T47D (cell line): ENCODE data around the gene TMEM272.

ENCODE experiments used
- DNase-seq, 2 experiments: peaks; one replicate each; pipeline versions ENCODE4 v3.0.0 to v3.0.0-alpha.2; 2011 to 2012; ENCODE audit warnings: low read depth in 1 of 2, low spot score in 1 of 2
- JUND ChIP-seq: IDR thresholded peaks from 2 replicates; pipeline ENCODE4 v1.6.1; 2012; ENCODE audit warnings: low read depth
- in situ Hi-C: cut with HindIII; loops from 2 replicates; pipeline ENCODE4 v1.10.0; 2016; ENCODE audit warnings: low sequenced_read_pairs, low pct_unique_long_range_greater_than_20kb

TMEM272 gene

GRCh38 chr13:51805925-51806324 is 39.1 kb downstream of the TMEM272 start:
- TF ChIP-seq JUND, result no peak
- DNase-seq, result no peak

GRCh38 chr13:51805313-51805712 is 39.7 kb downstream of the TMEM272 start:
- in situ Hi-C loops, result no loop called here
- no peak for TF ChIP-seq JUND
- no peak for DNase-seq

More at GRCh38 chr13:51805925-51806324, 39.1 kb downstream of the TMEM272 start:
- in situ Hi-C loops, result no loop called here

GRCh38 chr13:51804295-51805172 is 40.4 kb downstream of the TMEM272 start:
- no peak for TF ChIP-seq JUND
- no peak for DNase-seq
- in situ Hi-C loops, result no loop called here

DNA sequence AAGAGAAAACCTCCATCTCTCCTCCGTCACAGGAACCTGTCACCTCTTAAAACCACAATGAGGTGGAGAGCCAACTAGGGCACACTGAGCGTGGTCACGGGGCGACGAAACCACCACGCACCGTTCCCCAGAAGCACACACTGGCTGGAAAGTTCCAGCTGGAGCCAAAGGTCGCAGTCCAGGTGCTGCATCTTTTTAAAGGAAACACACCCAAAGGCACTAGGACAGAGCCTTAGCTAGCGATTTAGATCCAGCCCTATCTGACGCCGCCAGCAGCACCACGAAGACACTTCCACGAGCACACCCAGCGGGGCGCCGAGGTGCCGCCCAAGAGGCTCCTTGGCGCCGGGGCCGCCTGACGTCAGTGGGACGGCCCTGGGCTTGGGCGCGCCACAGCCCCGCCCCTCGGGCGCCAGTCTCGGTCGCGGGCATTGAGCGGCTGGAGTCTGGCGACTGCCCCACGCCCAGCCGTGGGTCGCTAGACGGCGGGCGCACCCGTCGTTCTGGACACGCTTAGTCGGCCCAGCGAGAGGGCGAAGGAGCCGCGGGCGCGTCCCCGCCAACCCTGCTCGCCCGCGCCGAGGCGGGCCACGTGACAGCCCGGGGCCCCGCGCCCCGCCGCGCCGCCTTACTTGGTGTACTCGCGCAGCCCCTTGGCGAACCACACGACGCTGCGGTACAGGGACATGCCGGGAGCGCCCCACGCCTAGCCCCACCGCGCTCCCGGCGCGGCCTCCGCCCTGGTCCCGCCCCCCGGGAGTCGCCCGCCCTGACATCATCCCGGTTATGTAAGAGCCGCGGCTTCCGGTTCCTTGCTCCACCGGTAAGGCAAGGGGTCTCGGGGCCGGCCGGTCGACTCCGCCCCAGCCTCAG is 41.3 kb downstream of the TMEM272 start, which contains the start of gene DHRS12:
DHRS12 (minus strand) TSS at position 742 of the 873 bp plus-strand sequence. CDS start 4,504 bp downstream, outside the sequence.
- DNase-seq, result peak; percentile 77 to 87
- no peak for TF ChIP-seq JUND
- in situ Hi-C loops, result no loop called here

DNA sequence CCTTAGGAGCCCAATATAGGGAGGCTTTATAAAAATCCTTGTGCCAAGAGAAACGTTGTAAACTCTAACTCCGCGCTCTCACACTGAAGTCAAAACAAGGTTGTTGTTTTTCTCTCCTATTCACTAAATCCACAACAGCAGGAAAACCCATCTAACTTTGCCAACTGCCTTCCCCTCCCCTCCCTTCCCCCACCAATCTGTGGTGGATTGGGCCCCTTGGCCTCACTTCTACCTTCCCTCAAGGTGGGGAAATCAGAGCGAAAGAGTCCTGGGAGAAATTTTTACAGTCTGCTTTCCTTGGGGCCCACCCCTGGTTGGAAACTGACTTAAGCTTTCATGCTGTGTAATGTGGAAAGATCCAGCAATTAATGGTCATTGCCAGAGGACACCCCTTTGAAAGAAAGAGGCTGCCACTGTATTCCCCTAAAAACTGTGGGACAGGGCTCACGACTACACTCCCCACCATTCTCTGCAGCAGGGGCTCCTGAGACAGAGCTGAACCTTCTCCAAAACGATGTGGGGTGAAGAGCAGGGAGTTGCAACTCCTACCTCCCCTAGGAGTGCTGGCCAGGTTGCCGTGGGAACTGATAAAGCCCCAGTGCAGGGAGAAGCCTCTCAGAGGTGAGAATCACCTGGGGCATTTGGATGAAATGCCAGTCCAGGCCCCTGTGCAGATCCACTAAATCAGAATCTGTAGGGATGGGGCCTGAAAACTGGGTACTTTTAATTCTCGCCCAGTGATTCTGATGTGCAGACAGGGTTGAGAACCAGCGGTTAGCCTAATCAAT is 42.2 kb downstream of the TMEM272 start:
- in situ Hi-C loops, result no loop called here
- no peak for DNase-seq
- no peak for TF ChIP-seq JUND

DNA sequence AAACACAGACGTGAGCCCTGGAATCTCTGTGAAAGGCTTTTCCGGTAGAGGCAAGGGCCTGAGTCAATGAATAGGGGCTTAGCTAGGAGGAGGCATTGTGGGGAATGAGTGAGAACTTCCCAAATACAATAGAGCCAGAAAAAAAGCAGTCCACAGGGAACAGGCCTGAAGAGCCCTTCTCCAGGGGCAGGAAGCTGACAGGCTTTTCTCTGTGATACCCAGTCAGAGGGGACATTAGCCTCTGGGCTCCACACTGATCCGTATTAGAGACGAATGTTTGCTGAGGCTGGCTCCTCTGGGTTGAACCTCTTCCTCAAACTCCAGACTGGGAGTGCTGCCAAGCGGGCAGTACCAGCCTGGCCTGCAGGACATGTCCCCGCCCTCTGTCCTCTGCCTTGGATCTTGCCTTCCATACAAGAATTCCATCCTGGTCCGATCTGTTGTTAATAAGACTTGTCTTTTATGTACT is 43.3 kb downstream of the TMEM272 start:
- in situ Hi-C loops, result no loop called here
- peak; percentile 26 to 76 for DNase-seq
- TF ChIP-seq JUND, result no peak

DNA sequence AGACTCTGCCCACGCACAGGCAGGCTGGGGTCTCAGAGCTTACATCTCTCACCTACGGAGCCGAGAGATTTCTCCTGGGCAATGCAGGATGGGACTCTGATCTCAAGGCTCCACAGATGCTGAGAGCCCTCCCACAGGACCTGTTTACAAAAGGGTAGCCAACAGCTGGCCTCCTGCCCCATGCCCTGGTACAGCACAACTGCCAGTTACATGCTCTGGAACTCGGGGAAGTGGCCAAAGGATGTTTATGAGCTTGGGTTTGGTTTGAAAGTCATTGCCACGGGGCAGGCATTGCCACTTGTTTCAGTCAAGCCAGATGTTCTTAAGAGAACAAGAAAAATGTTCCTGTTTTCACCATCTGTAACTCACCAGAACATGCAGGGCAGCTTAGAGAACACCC is 44.5 kb downstream of the TMEM272 start:
- TF ChIP-seq JUND, result no peak
- no peak for DNase-seq
- in situ Hi-C loops, result no loop called here

DNA sequence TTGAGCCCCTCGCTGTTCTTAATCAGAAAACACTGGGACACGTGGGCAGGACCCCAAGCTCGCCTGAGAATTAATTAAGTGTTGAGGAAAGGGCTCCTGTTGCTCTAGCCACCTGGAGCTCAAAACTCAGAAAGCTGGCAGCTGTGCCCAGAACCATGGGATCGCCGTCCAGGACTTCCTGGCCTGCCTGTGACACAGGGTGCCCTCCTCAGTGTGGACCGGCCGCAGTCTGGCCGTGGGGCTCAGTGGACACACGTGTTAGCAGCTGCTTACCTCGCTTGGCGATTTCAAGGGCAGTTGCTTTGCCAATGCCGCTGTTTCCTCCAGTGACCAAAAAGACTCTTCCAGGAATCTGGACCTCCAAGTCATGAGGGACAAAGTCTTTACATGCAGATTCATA is 45.7 kb downstream of the TMEM272 start:
- in situ Hi-C loops, result no loop called here
- no peak for TF ChIP-seq JUND
- DNase-seq, result no peak

- DNase-seq, result peak; percentile 50 to 85
- in situ Hi-C loops, result no loop called here
- no peak for TF ChIP-seq JUND
Observed at GRCh38 chr13:51797664-51798488, 47.1 kb downstream of the TMEM272 start.

- in situ Hi-C loops, result no loop called here
- TF ChIP-seq JUND, result no peak
- DNase-seq, result no peak
Observed at GRCh38 chr13:51796546-51796945, 48.4 kb downstream of the TMEM272 start.

DNA sequence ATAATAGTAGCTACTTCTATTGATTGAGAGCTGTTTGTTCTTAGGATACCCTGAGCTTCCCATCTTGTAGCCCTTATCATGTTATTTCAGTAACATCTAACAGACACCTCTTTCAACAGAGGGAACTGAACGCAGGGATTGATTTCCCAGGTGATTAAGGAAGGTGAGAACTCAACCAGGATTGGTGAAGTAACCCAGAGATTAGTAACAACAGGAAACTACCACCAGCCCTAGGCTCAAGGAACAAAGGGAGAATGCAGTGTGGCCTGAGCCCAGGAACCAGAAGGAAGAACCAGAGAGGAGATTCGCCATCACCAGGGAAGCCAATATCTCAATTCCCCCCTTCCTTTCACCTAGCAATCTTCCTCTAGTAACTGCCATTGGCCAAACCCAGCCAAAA is 49.6 kb downstream of the TMEM272 start:
- in situ Hi-C loops, result no loop called here
- TF ChIP-seq JUND, result no peak
- no peak for DNase-seq
